Immature natural killer cell (primary cell): ENCODE data around the gene IFT122. TPM values are rescaled to one million over a fixed set of nuclear protein-coding genes. Genes with fewer than 3 reads are reported as not detected.
A peak's percentile ranks its signal among the peaks of the same experiment; 100 is the strongest.

Experiments
- DNase-seq, 3 donors: peaks; one replicate each; pipeline ENCODE4 v3.0.0; 2022; ENCODE audit warnings: mixed read lengths in 1 of 3
- H3K27ac Mint-ChIP-seq, 6 donors: one replicate each; pipeline ENCODE4 v1.8.0; 2020; ENCODE audit warnings: mixed read lengths in 6 of 6, mild to moderate bottlenecking in 5 of 6, inconsistent platforms in 4 of 6, moderate library complexity in 3 of 6
- H3K27me3 Mint-ChIP-seq, 3 donors: one replicate each; pipeline ENCODE4 v1.8.0; 2020 to 2021; ENCODE audit warnings: low read depth in 3 of 3, mild to moderate bottlenecking in 3 of 3, mixed read lengths in 3 of 3, moderate library complexity in 3 of 3, inconsistent platforms in 1 of 3
- H3K36me3 Mint-ChIP-seq, 3 donors: one replicate each; pipeline ENCODE4 v1.8.0; 2020; ENCODE audit warnings: mixed read lengths in 3 of 3, inconsistent platforms in 2 of 3, mild to moderate bottlenecking in 2 of 3
- H3K4me1 Mint-ChIP-seq, 2 donors: one replicate each; pipeline ENCODE4 v1.8.0; 2020; ENCODE audit warnings: inconsistent platforms in 2 of 2, mild to moderate bottlenecking in 2 of 2, mixed read lengths in 2 of 2, moderate library complexity in 1 of 2
- H3K4me3 Mint-ChIP-seq, 5 donors: one replicate each; pipeline ENCODE4 v1.8.0; 2020; ENCODE audit warnings: mild to moderate bottlenecking in 5 of 5, mixed read lengths in 5 of 5, inconsistent platforms in 3 of 5, moderate library complexity in 3 of 5
- H3K9me3 Mint-ChIP-seq, 6 donors: one replicate each; pipeline ENCODE4 v1.8.0; 2020; ENCODE audit warnings: mild to moderate bottlenecking in 6 of 6, mixed read lengths in 6 of 6, inconsistent platforms in 4 of 6, moderate library complexity in 3 of 6
- polyA plus RNA-seq, 3 donors: library from polyadenylated mRNA; unstranded; fragments of 300-500 nt; fragmentation: Illumina TruSeq; gene quantifications; one replicate each; pipeline ENCODE4 v1.2.3, GENCODE V29; 2021

Gene IFT122
- polyA plus RNA-seq, 3 donors from 2014 or later, result 5.7 to 7.0 (median 6.0) TPM

- peaks cover 54 to 56% of the 10 kb centered on the region in 2 donors for H3K4me1 Mint-ChIP-seq
- H3K27me3 Mint-ChIP-seq, result peaks cover 6 to 18% (median 16%) of the 10 kb centered on the region in 3 donors
- H3K36me3 Mint-ChIP-seq, result peaks cover 4 to 19% (median 8%) of the 10 kb centered on the region in 3 donors
- no peak overlapping the region for H3K4me3 Mint-ChIP-seq
- no peak overlapping the region for H3K27ac Mint-ChIP-seq
- no peak for DNase-seq
- no peaks in the 10 kb centered on the region for H3K9me3 Mint-ChIP-seq
Observed at GRCh38 chr3:129555616-129556357, 115.8 kb downstream of the IFT122 start.

- H3K27me3 Mint-ChIP-seq, result peaks cover 6 to 18% (median 15%) of the 10 kb centered on the region in 3 donors
- H3K4me1 Mint-ChIP-seq, result peaks cover 55 to 58% of the 10 kb centered on the region in 2 donors
- no peaks in the 10 kb centered on the region for H3K9me3 Mint-ChIP-seq
- peaks cover 5 to 21% (median 10%) of the 10 kb centered on the region in 3 donors for H3K36me3 Mint-ChIP-seq
- H3K27ac Mint-ChIP-seq, result no peak overlapping the region
- no peak for DNase-seq
- peak overlapping the region in 1 of 5 donors; percentile 49 for H3K4me3 Mint-ChIP-seq
Observed at GRCh38 chr3:129556358-129556695, 116.3 kb downstream of the IFT122 start.

- no peak for DNase-seq
- Mint-ChIP-seq H3K36me3 (peaks cover 5 to 21% (median 10%) of the 10 kb centered on the region in 3 donors), H3K4me3 (no peak overlapping the region), H3K27ac (peak overlapping the region in 1 of 6 donors; percentile 40), H3K27me3 (peaks cover 6 to 18% (median 14%) of the 10 kb centered on the region in 3 donors), H3K4me1 (peaks cover 56 to 58% of the 10 kb centered on the region in 2 donors), H3K9me3 (no peaks in the 10 kb centered on the region)
Observed at GRCh38 chr3:129556890-129557547, 117.0 kb downstream of the IFT122 start.

GRCh38 chr3:129557548-129557894 lies 117.5 kb downstream of the IFT122 start:
- H3K4me3 Mint-ChIP-seq, result peak overlapping the region; percentile 52 to 73 (median 65)
- peak overlapping the region; percentile 84 to 94 (median 92) for H3K27ac Mint-ChIP-seq
- peaks cover 55 to 56% of the 10 kb centered on the region in 2 donors for H3K4me1 Mint-ChIP-seq
- no peaks in the 10 kb centered on the region for H3K9me3 Mint-ChIP-seq
- DNase-seq, result no peak
- H3K27me3 Mint-ChIP-seq, result peaks cover 6 to 16% (median 14%) of the 10 kb centered on the region in 3 donors
- peaks cover 5 to 21% (median 10%) of the 10 kb centered on the region in 3 donors for H3K36me3 Mint-ChIP-seq

- H3K27ac Mint-ChIP-seq, result peak overlapping the region; percentile 84 to 94 (median 92)
- peak; percentile 75 to 76 (median 75) for DNase-seq
- peak overlapping the region; percentile 52 to 73 (median 65) for H3K4me3 Mint-ChIP-seq
- H3K27me3 Mint-ChIP-seq, result peaks cover 9 to 16% (median 11%) of the 10 kb centered on the region in 3 donors
- H3K4me1 Mint-ChIP-seq, result peaks cover 50 to 52% of the 10 kb centered on the region in 2 donors
- peaks cover 5 to 21% (median 12%) of the 10 kb centered on the region in 3 donors for H3K36me3 Mint-ChIP-seq
- H3K9me3 Mint-ChIP-seq, result no peaks in the 10 kb centered on the region
Observed at GRCh38 chr3:129558081-129558771, 118.2 kb downstream of the IFT122 start.

- peaks cover 45% of the 10 kb centered on the region in 2 donors for H3K4me1 Mint-ChIP-seq
- DNase-seq, result no peak
- no peaks in the 10 kb centered on the region for H3K9me3 Mint-ChIP-seq
- H3K36me3 Mint-ChIP-seq, result peaks cover 5 to 19% (median 14%) of the 10 kb centered on the region in 3 donors
- peaks cover 7 to 16% (median 10%) of the 10 kb centered on the region in 3 donors for H3K27me3 Mint-ChIP-seq
- peak overlapping the region; percentile 52 to 73 (median 65) for H3K4me3 Mint-ChIP-seq
- H3K27ac Mint-ChIP-seq, result peak overlapping the region; percentile 84 to 94 (median 92)
Observed at GRCh38 chr3:129558772-129559564, 118.9 kb downstream of the IFT122 start.

GRCh38 chr3:129559565-129560079 lies 119.6 kb downstream of the IFT122 start:
- DNase-seq, result no peak
- H3K4me1 Mint-ChIP-seq, result peaks cover 38% of the 10 kb centered on the region in 2 donors
- H3K4me3 Mint-ChIP-seq, result no peak overlapping the region
- no peaks in the 10 kb centered on the region for H3K9me3 Mint-ChIP-seq
- H3K36me3 Mint-ChIP-seq, result peaks cover 5 to 14% (median 13%) of the 10 kb centered on the region in 3 donors
- peaks cover 7 to 12% (median 10%) of the 10 kb centered on the region in 3 donors for H3K27me3 Mint-ChIP-seq
- H3K27ac Mint-ChIP-seq, result peak overlapping the region in 5 of 6 donors; percentile 7 to 94 (median 84)

GRCh38 chr3:129560269-129560787 lies 120.3 kb downstream of the IFT122 start:
- Mint-ChIP-seq H3K4me1 (peaks cover 34 to 35% of the 10 kb centered on the region in 2 donors), H3K4me3 (no peak overlapping the region), H3K36me3 (peaks cover 5 to 14% (median 12%) of the 10 kb centered on the region in 3 donors), H3K27ac (peak overlapping the region; percentile 0 to 95 (median 88)), H3K9me3 (no peaks in the 10 kb centered on the region), H3K27me3 (peaks cover 7 to 13% (median 10%) of the 10 kb centered on the region in 3 donors)
- no peak for DNase-seq

- Mint-ChIP-seq H3K27ac (peak overlapping the region; percentile 0 to 95 (median 88)), H3K4me1 (peaks cover 37 to 38% of the 10 kb centered on the region in 2 donors), H3K36me3 (peaks cover 5 to 14% (median 12%) of the 10 kb centered on the region in 3 donors), H3K27me3 (peaks cover 9 to 10% (median 10%) of the 10 kb centered on the region in 3 donors), H3K9me3 (no peaks in the 10 kb centered on the region), H3K4me3 (peak overlapping the region in 1 of 5 donors; percentile 40)
- DNase-seq, result no peak
Observed at GRCh38 chr3:129560911-129561594, 121.0 kb downstream of the IFT122 start.

GRCh38 chr3:129561619-129562248 lies 121.7 kb downstream of the IFT122 start:
- no peaks in the 10 kb centered on the region for H3K9me3 Mint-ChIP-seq
- H3K4me1 Mint-ChIP-seq, result peaks cover 44% of the 10 kb centered on the region in 2 donors
- peaks cover 8 to 10% (median 10%) of the 10 kb centered on the region in 3 donors for H3K27me3 Mint-ChIP-seq
- H3K4me3 Mint-ChIP-seq, result no peak overlapping the region
- H3K36me3 Mint-ChIP-seq, result peaks cover 5 to 16% (median 12%) of the 10 kb centered on the region in 3 donors
- peak overlapping the region in 1 of 6 donors; percentile 70 for H3K27ac Mint-ChIP-seq
- no peak for DNase-seq

GRCh38 chr3:129562803-129563202 lies 122.8 kb downstream of the IFT122 start:
- H3K36me3 Mint-ChIP-seq, result peaks cover 5 to 16% (median 10%) of the 10 kb centered on the region in 3 donors
- DNase-seq, result no peak
- H3K27me3 Mint-ChIP-seq, result peaks cover 5 to 16% (median 11%) of the 10 kb centered on the region in 3 donors
- no peak overlapping the region for H3K4me3 Mint-ChIP-seq
- H3K9me3 Mint-ChIP-seq, result no peaks in the 10 kb centered on the region
- H3K4me1 Mint-ChIP-seq, result peaks cover 44 to 45% of the 10 kb centered on the region in 2 donors
- peak overlapping the region in 2 of 6 donors; percentile 27 to 31 for H3K27ac Mint-ChIP-seq

GRCh38 chr3:129563332-129563731 lies 123.3 kb downstream of the IFT122 start:
- peaks cover 5 to 14% (median 8%) of the 10 kb centered on the region in 3 donors for H3K36me3 Mint-ChIP-seq
- no peaks in the 10 kb centered on the region for H3K9me3 Mint-ChIP-seq
- peaks cover 5 to 16% (median 9%) of the 10 kb centered on the region in 3 donors for H3K27me3 Mint-ChIP-seq
- peak overlapping the region in 2 of 6 donors; percentile 27 to 31 for H3K27ac Mint-ChIP-seq
- H3K4me1 Mint-ChIP-seq, result peaks cover 44 to 45% of the 10 kb centered on the region in 2 donors
- DNase-seq, result no peak
- no peak overlapping the region for H3K4me3 Mint-ChIP-seq
